Gastroesophageal sphincter (tissue), 4 donors: ENCODE data around the gene SUGCT. TPM values are rescaled to one million over a fixed set of nuclear protein-coding genes. Genes with fewer than 3 reads are reported as not detected.

Source experiments
- ATAC-seq: fragments of 150-250 bp; one replicate; pipeline ENCODE4 v1.9.1; 2016; ENCODE audit warnings: mild to moderate bottlenecking, moderate library complexity
- H3K27ac ChIP-seq, 4 donors: fragments of 200-600 bp; sonication (generic) in 3 of 4; 1 replicate in 3 of 4; 2 replicates in 1 of 4; pipeline ENCODE4 v1.5.1; 2016 to 2019
- H3K27me3 ChIP-seq: fragments of 200-600 bp; sonication (generic); one replicate; pipeline ENCODE4 v1.5.1; 2019
- H3K36me3 ChIP-seq, 2 donors: fragments of 200-600 bp; sonication (generic); one replicate each; pipeline ENCODE4 v1.5.1; 2019; ENCODE audit warnings: control low read depth in 1 of 2
- H3K4me1 ChIP-seq, 3 donors: fragments of 200-600 bp; sonication (generic); 1 replicate in 2 of 3; 2 replicates in 1 of 3; pipeline ENCODE4 v1.5.1; 2016 to 2019; ENCODE audit warnings: control low read depth in 2 of 3
- H3K4me3 ChIP-seq, 2 donors: fragments of 200-600 bp; sonication (generic); one replicate each; pipeline ENCODE4 v1.5.1; 2019; ENCODE audit warnings: mild to moderate bottlenecking in 1 of 2, moderate library complexity in 1 of 2
- H3K9me3 ChIP-seq, 3 donors: fragments of 200-600 bp; sonication (generic); one replicate each; pipeline ENCODE4 v1.5.1; 2017 to 2019; ENCODE audit warnings: control low read depth in 2 of 3
- EP300 ChIP-seq: sonication (generic); formaldehyde crosslinking; IDR thresholded peaks from one replicate; pipeline ENCODE4 v1.6.1; 2017; ENCODE audit warnings: antibody characterized with exemption, mild to moderate bottlenecking
- POLR2A ChIP-seq, 2 donors: fragments of 450-650 bp; IDR thresholded peaks; one replicate each; pipeline ENCODE4 v1.6.1; 2017; ENCODE audit warnings: antibody characterized with exemption in 2 of 2, mild to moderate bottlenecking in 2 of 2, moderate library complexity in 1 of 2
- POLR2AphosphoS5 ChIP-seq: sonication (generic); formaldehyde crosslinking; IDR thresholded peaks from one replicate; pipeline ENCODE4 v1.6.1; 2017; ENCODE audit warnings: antibody characterized with exemption
- WGBS, 2 donors: methylation state at CpG; one replicate each; pipeline ENCODE4 v1.1.5; 2018; ENCODE audit warnings: low coverage in 1 of 2; 5-methylcytosine and 5-hydroxymethylcytosine counted together
- total RNA-seq, 4 donors: library from RNA; depleted of rRNA; stranded (reverse); fragments of >200 nt; gene quantifications; one replicate each; pipeline ENCODE4 v1.1.0, GENCODE V29; 2016
- TF ChIP-seq, protein P1 (sequence below), 4 experiments: fragments of 200-600 bp in 2 of 4; fragments of 450-650 bp in 2 of 4; sonication (generic) in 1 of 4; IDR thresholded peaks; one replicate each; pipeline ENCODE4 v1.5.1; 2017 to 2019; ENCODE audit warnings: antibody characterized with exemption in 4 of 4, mild to moderate bottlenecking in 2 of 4, moderate library complexity in 2 of 4

Gene SUGCT
- total RNA-seq, 4 donors from 2014 or later, result 1.2 to 17.3 (median 10.8) TPM

- no peaks in the 10 kb centered on the region for H3K36me3 ChIP-seq
- ATAC-seq, result no peak
- no peak overlapping the region for H3K4me3 ChIP-seq
- no peak for TF ChIP-seq EP300
- H3K27ac ChIP-seq, result no peak overlapping the region
- H3K9me3 ChIP-seq, result no peaks in the 10 kb centered on the region
- 85 to 94% methylated on average over 2 to 3 of the region's 3 CpGs for WGBS, 2 donors
- H3K27me3 ChIP-seq, result no peaks in the 10 kb centered on the region
- H3K4me1 ChIP-seq, result no peaks in the 10 kb centered on the region
Observed at GRCh38 chr7:40701836-40702551, 567.2 kb downstream of the SUGCT start.

- Histone ChIP-seq H3K36me3 (no peaks in the 10 kb centered on the region), H3K27me3 (no peaks in the 10 kb centered on the region), H3K27ac (no peak overlapping the region), H3K4me3 (no peak overlapping the region), H3K4me1 (no peaks in the 10 kb centered on the region), H3K9me3 (no peaks in the 10 kb centered on the region)
- TF ChIP-seq POLR2A (IDR thresholded peaks at IDR 0.05) (no peak), POLR2AphosphoS5 (no peak), EP300 (no peak)
- TF ChIP-seq, protein P1, sequence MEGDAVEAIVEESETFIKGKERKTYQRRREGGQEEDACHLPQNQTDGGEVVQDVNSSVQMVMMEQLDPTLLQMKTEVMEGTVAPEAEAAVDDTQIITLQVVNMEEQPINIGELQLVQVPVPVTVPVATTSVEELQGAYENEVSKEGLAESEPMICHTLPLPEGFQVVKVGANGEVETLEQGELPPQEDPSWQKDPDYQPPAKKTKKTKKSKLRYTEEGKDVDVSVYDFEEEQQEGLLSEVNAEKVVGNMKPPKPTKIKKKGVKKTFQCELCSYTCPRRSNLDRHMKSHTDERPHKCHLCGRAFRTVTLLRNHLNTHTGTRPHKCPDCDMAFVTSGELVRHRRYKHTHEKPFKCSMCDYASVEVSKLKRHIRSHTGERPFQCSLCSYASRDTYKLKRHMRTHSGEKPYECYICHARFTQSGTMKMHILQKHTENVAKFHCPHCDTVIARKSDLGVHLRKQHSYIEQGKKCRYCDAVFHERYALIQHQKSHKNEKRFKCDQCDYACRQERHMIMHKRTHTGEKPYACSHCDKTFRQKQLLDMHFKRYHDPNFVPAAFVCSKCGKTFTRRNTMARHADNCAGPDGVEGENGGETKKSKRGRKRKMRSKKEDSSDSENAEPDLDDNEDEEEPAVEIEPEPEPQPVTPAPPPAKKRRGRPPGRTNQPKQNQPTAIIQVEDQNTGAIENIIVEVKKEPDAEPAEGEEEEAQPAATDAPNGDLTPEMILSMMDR (IDR thresholded peaks at IDR 0.05), result no peak
- 83 to 86% methylated on average over 1 of the region's 1 CpG for WGBS, 2 donors
- no peak for ATAC-seq
Observed at GRCh38 chr7:40704172-40704571, 569.4 kb downstream of the SUGCT start.

DNA sequence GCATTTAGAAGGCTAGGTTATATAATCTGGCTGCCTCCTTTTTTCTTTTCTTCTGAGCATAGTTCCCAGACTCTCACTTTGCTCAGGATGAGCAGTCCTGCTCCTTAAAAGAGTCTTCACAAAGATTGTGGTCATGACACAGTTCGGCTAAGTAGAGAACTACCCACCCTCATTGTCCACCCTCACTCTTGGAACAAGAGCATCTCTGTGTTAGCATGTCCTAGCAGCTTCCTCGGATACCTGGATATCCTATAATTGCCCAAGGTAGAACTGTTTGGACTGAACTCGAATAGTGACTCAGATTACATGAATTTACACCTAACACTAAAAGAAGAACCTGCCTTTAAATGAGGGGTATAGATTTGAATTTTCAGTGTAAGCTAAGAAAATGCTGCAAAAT, 572.0 kb downstream of the SUGCT start:
- no peak for ATAC-seq
- 90 to 91% methylated on average over 3 of the region's 3 CpGs for WGBS, 2 donors
- TF ChIP-seq POLR2A (IDR thresholded peaks at IDR 0.05) (no peak), EP300 (no peak), POLR2AphosphoS5 (no peak)
- TF ChIP-seq, protein P1 (IDR thresholded peaks at IDR 0.05), result no peak
- Histone ChIP-seq H3K27me3 (no peaks in the 10 kb centered on the region), H3K36me3 (no peaks in the 10 kb centered on the region), H3K4me3 (no peak overlapping the region), H3K9me3 (no peaks in the 10 kb centered on the region), H3K27ac (no peak overlapping the region), H3K4me1 (no peaks in the 10 kb centered on the region)

GRCh38 chr7:40709062-40709964, 574.5 kb downstream of the SUGCT start:
- no peak for ATAC-seq

GRCh38 chr7:40711706-40712105, 576.9 kb downstream of the SUGCT start:
- ATAC-seq, result no peak
- TF ChIP-seq EP300 (no peak), POLR2A (IDR thresholded peaks at IDR 0.05) (no peak), POLR2AphosphoS5 (no peak)
- TF ChIP-seq, protein P1 (IDR thresholded peaks at IDR 0.05), result no peak
- Histone ChIP-seq H3K4me3 (no peak overlapping the region), H3K36me3 (no peaks in the 10 kb centered on the region), H3K27ac (no peak overlapping the region), H3K9me3 (no peaks in the 10 kb centered on the region), H3K4me1 (peaks cover 0 to 12% (median 0%) of the 10 kb centered on the region in 3 donors), H3K27me3 (no peaks in the 10 kb centered on the region)
- 100% methylated on average over 3 to 6 of the region's 6 CpGs for WGBS, 2 donors

More at GRCh38 chr7:40709062-40709964, 574.5 kb downstream of the SUGCT start:
- TF ChIP-seq EP300, result no peak
- TF ChIP-seq POLR2AphosphoS5, result no peak
- TF ChIP-seq POLR2A (IDR thresholded peaks at IDR 0.05), result no peak
- TF ChIP-seq, protein P1 (IDR thresholded peaks at IDR 0.05), result no peak
- peaks cover 0 to 4% (median 0%) of the 10 kb centered on the region in 3 donors for H3K4me1 ChIP-seq
- no peaks in the 10 kb centered on the region for H3K27me3 ChIP-seq
- H3K27ac ChIP-seq, result no peak overlapping the region
- no peaks in the 10 kb centered on the region for H3K36me3 ChIP-seq
- no peak overlapping the region for H3K4me3 ChIP-seq
- H3K9me3 ChIP-seq, result no peaks in the 10 kb centered on the region
- WGBS, 2 donors, result 82% methylated on average over 3 to 4 of the region's 6 CpGs
